A673 (cell line): ENCODE data around the gene KLHDC3.

Source experiments
- CTCF ChIP-seq: fragments of 300-800, 200-600 bp; sonication (generic); conservative IDR thresholded peaks from 2 replicates; pipeline ENCODE4 v1.5.1; 2017; ENCODE audit warnings: low read depth, mild to moderate bottlenecking, antibody characterized with exemption, low read length, moderate library complexity, mixed read lengths
- EZH2 ChIP-seq: fragments of 200-600 bp; sonication (generic); IDR thresholded peaks from 2 replicates; pipeline ENCODE4 v1.6.1; 2017; ENCODE audit warnings: borderline replicate concordance, low read depth, mild to moderate bottlenecking, mixed read lengths, antibody characterized with exemption, low read length; ENCODE audit not compliant: poor library complexity, severe bottlenecking

- no peak for TF ChIP-seq CTCF
- no peak for TF ChIP-seq EZH2
These were observed 41.9 kb downstream of the KLHDC3 start for GRCh38 chr6:43055966-43056365.
